H7 (cell line): ENCODE results near the gene ARHGAP23. TPM values are rescaled to one million over a fixed set of nuclear protein-coding genes. Genes with fewer than 3 reads are reported as not detected.
"Not testable (repeated sequence)": the region's sequence is repeated elsewhere in the genome, so short reads cannot be mapped to it uniquely, and the experiment has no call there.

Experiments used
- DNase-seq: peaks from one replicate; pipeline ENCODE4 v3.0.0; 2012
- H3K27me3 ChIP-seq: 2 replicates; pipeline ENCODE4 v1.6.0; 2011; ENCODE audit warnings: mild to moderate bottlenecking, low read length; ENCODE audit not compliant: control insufficient read depth, insufficient read depth
- H3K36me3 ChIP-seq: replicated peaks from 2 replicates; pipeline ENCODE4 v1.5.1; 2011; ENCODE audit warnings: low read length; ENCODE audit not compliant: control insufficient read depth, insufficient read depth
- H3K4me3 ChIP-seq: 2 replicates; pipeline ENCODE4 v1.5.1; 2011; ENCODE audit warnings: low read depth, mild to moderate bottlenecking, control low read depth, low read length, moderate library complexity; ENCODE audit not compliant: insufficient read depth
- total RNA-seq: library from RNA; depleted of rRNA; stranded (reverse); fragments of >200 nt; shearing (Covaris generic); gene quantifications from 2 replicates; pipeline ENCODE4 v1.2.3, GENCODE V29; 2014

Gene ARHGAP23
- total RNA-seq, 1 experiment from 2014 or later = 15.4 TPM

GRCh38 chr17:38476549-38476948 lies 48.3 kb downstream of the ARHGAP23 start:
- no peak for DNase-seq
- H3K4me3 ChIP-seq = no peak overlapping the region
- H3K27me3 ChIP-seq = no peaks in the 10 kb centered on the region

GRCh38 chr17:38477417-38477816 lies 49.2 kb downstream of the ARHGAP23 start:
- H3K36me3 ChIP-seq, H3K4me3 ChIP-seq, DNase-seq, H3K27me3 ChIP-seq: not testable (repeated sequence)

More at GRCh38 chr17:38476549-38476948, 48.3 kb downstream of the ARHGAP23 start:
- H3K36me3 ChIP-seq = peaks cover 10% of the 10 kb centered on the region

- not testable (repeated sequence) for H3K4me3 ChIP-seq, DNase-seq, H3K27me3 ChIP-seq
- peaks cover 11% of the 10 kb centered on the region for H3K36me3 ChIP-seq
Observed at GRCh38 chr17:38477951-38478350, 49.7 kb downstream of the ARHGAP23 start.

- not testable (repeated sequence) for H3K27me3 ChIP-seq, DNase-seq, H3K36me3 ChIP-seq
Observed at GRCh38 chr17:38478667-38479066, 50.4 kb downstream of the ARHGAP23 start.

GRCh38 chr17:38482039-38482699 lies 53.9 kb downstream of the ARHGAP23 start:
- not testable (repeated sequence) for H3K27me3 ChIP-seq, DNase-seq, H3K36me3 ChIP-seq, H3K4me3 ChIP-seq

More at GRCh38 chr17:38478667-38479066, 50.4 kb downstream of the ARHGAP23 start:
- not testable (repeated sequence) for H3K4me3 ChIP-seq

GRCh38 chr17:38482700-38483043 lies 54.4 kb downstream of the ARHGAP23 start:
- not testable (repeated sequence) for H3K36me3 ChIP-seq, H3K27me3 ChIP-seq, H3K4me3 ChIP-seq, DNase-seq

- peak; percentile 78 for DNase-seq
- H3K27me3 ChIP-seq, H3K4me3 ChIP-seq, H3K36me3 ChIP-seq: not testable (repeated sequence)
Observed at GRCh38 chr17:38484242-38485145, 56.2 kb downstream of the ARHGAP23 start.

GRCh38 chr17:38485146-38485468 lies 56.8 kb downstream of the ARHGAP23 start:
- no peak for DNase-seq
- no peak overlapping the region for H3K4me3 ChIP-seq

GRCh38 chr17:38485681-38486298 lies 57.5 kb downstream of the ARHGAP23 start:
- not testable (repeated sequence) for H3K27me3 ChIP-seq, H3K4me3 ChIP-seq, DNase-seq
- H3K36me3 ChIP-seq = peaks cover 11% of the 10 kb centered on the region

More at GRCh38 chr17:38485146-38485468, 56.8 kb downstream of the ARHGAP23 start:
- H3K36me3 ChIP-seq = peaks cover 11% of the 10 kb centered on the region
- no peaks in the 10 kb centered on the region for H3K27me3 ChIP-seq

- H3K27me3 ChIP-seq, H3K4me3 ChIP-seq, DNase-seq: not testable (repeated sequence)
- H3K36me3 ChIP-seq = peaks cover 20% of the 10 kb centered on the region
Observed at GRCh38 chr17:38489774-38490173, 61.5 kb downstream of the ARHGAP23 start.

GRCh38 chr17:38491346-38492066 lies 63.2 kb downstream of the ARHGAP23 start:
- peaks cover 17% of the 10 kb centered on the region for H3K36me3 ChIP-seq
- not testable (repeated sequence) for H3K27me3 ChIP-seq, H3K4me3 ChIP-seq, DNase-seq

GRCh38 chr17:38492067-38493040 lies 64.1 kb downstream of the ARHGAP23 start:
- H3K4me3 ChIP-seq, H3K27me3 ChIP-seq: not testable (repeated sequence)
- DNase-seq = peak; percentile 85
- H3K36me3 ChIP-seq = peaks cover 15% of the 10 kb centered on the region

- DNase-seq, H3K4me3 ChIP-seq, H3K27me3 ChIP-seq: not testable (repeated sequence)
- H3K36me3 ChIP-seq = peaks cover 17% of the 10 kb centered on the region
Observed at GRCh38 chr17:38494152-38494551, 65.9 kb downstream of the ARHGAP23 start.
